HG02981 (cell line): Measurements from ENCODE around the gene LRMDA.

Experiments used
- ATAC-seq: cut with Tn5 transposase; IDR thresholded peaks from one replicate; pipeline ENCODE4 v1.9.1; 2021; ENCODE audit warnings: mild to moderate bottlenecking, moderate library complexity; ENCODE audit not compliant: unreplicated experiment

The LRMDA gene

DNA sequence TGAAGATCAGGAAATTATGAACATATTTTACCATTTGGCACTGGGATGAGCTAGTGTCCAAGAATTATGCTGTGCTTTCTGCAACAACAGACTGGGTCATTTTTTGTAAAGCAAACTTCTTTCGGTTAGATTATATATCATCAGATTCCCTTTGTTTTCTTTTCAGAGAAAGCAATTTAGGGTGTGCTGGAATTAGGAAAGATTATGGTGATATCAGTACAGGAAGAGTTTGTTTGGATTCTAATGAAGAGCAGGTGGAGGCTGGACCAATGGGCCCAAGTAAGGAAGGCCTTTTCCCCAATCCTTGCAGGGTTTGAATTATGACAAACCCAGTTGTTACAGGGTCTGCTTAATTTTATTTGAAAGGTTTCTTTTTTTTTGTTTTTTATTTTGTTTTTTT is 1113.4 kb downstream of the LRMDA start:
- ATAC-seq: no peak

DNA sequence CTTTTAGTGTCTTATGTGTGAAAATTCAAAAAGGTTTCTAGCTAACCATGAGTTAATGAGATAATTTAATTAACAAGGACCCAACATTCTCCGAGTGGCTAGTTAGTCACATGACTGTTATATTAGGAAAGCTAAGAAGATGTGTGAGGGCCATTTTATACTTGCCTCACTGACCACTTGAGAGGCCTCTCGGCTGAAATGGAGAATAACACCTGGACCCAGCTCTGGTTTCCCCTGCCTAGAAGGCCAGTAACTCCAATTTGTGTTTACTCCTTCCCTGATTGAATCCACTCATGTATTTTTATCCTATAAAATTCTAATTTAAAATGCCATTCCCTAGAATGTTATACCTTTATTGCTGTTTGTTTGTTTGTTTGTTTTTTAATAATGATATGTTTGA is 1115.0 kb downstream of the LRMDA start:
- ATAC-seq: no peak

GRCh38 chr10:76547352-76547972 is 1116.0 kb downstream of the LRMDA start:
- no peak for ATAC-seq

DNA sequence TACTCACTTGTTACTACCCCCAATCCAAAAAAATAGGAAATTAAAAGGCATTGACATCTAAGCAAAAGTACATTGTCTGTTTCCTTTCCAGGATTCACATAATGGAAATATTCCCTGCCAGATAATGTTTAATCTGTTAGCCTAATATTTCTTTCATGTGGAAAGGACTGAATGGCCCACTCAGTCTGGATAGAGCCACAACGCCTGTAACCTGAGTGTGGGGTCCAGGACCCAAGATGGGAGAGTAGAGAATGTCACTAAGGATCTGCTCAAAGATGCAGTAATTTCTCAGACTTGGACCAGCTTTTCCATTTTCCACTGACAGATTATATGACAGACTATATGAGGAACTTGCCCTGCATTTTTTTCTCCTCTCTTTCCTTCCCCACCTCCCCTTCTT is 1117.3 kb downstream of the LRMDA start:
- no peak for ATAC-seq

DNA sequence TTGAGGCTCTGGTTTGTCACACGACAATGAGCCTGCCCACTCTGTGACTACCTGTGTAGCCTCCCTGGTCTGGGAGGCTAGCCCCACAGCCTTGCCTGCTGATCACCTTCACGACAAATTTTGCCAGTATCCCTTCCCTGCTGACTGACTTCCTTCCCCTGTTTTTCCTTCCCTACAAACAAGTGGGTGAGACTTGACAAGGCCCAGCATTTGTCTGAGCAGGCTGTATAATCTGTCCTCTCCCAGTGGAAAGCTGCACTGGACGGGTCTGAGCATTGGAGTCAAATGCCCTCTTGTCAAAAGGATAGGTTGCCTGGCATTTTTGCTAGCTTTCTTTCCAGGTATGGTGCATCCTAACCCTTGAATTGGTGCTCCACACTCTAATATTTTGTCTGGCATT is 1117.7 kb downstream of the LRMDA start:
- no peak for ATAC-seq

DNA sequence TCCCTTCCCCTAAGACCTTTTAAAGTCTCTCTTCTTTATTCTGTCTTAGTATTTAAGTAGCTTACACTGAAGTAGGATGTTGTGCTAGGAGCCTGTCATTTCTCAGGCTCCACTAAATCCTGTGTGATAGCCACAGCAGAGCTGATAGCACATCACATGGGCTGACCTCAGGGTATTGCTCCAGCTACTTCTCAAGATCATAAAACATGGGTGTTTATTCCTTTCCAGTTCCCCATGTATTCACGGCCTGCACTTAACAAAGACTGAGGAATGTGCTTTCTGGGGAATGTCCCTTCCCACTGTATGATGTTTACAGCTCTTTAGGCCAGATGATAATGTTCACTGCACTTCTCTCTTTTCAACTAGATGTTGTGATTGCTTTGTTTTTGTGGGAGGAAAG is 1119.4 kb downstream of the LRMDA start:
- ATAC-seq: no peak

DNA sequence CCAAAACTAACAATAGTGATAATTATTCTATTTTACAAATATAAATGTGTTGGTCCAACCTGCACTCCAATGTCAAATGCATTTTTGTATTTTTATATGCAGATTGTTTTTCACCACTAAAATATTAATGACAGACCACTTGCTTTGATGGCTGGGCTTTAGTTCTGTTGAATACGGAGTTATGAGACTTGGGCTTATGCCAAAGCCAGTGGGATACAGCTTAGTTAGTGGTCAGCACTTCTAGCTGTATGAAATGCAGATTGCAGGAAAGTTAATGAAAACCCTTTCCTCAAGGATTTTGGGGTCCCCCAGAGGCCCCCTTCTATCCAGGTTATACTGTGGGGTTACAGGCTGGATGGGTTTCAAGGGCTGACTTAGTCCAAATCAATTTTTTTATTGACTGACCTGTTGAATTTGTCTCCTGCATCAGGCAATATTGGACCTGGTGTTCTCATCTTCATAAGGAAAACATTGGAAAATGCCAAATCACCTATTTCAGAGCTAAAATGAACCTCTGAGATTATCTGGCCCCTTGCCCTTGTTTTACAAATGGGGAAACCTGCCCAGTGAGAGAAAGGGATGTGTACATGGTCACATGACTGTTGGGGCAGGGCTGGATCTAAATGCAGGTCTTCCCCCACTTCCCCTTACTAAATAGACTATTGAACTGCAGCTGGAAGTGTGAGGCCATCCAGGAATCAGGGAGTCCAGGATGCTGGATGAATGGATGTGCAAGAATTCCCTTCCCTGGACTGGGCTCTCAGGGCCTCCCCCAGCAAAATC is 1120.9 kb downstream of the LRMDA start:
- ATAC-seq: no peak

- ATAC-seq: no peak
These were observed 1122.0 kb downstream of the LRMDA start for GRCh38 chr10:76553263-76554032.

GRCh38 chr10:76554033-76554408 is 1122.6 kb downstream of the LRMDA start:
- no peak for ATAC-seq

DNA sequence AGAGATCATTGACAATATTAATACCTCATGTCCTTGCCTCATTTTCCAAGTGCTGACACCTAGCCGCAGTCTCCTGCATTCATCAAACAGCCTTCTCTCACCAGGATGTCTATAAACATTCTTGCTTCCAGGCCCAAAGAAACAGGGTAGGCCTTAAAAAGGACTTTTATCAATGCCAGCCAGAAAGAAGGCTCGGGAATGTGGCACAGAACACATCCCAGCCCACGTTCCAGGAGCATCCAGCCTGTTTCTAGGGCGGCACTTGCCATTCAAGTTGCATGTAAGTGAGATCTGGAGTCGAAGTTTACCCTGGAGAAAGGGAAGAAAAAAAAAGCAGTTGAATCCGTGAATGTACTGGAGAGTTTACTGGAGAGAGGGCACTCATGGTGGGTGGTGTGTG is 1123.1 kb downstream of the LRMDA start:
- no peak for ATAC-seq

DNA sequence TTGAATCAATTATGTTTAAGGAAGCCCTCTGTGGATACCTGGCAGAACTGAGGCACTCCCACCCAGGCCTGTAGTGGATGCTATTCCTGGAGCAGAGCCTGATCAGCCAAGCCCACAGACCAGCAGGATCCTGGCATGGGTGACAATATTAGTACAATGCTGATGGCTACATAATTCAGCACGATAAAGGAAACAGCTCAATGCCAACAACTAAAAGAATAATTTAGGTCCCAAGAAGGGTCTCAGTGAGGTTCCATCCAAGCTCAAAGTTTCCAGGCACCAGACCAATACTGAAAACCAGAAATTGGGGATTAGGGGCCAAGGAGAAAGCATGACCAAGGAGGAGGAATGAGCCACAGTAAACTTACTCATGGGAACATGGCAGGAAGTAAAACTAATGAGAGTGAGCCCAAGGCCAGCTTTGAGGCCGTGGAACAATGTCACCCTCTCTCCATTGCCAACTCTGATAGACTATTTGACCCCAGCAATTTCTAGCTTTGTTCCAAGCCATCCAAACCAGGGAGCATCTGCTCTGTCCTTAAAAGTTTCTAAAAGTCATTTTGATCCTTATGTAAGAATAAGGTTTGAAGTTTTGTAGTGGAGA is 1123.7 kb downstream of the LRMDA start:
- ATAC-seq: no peak

DNA sequence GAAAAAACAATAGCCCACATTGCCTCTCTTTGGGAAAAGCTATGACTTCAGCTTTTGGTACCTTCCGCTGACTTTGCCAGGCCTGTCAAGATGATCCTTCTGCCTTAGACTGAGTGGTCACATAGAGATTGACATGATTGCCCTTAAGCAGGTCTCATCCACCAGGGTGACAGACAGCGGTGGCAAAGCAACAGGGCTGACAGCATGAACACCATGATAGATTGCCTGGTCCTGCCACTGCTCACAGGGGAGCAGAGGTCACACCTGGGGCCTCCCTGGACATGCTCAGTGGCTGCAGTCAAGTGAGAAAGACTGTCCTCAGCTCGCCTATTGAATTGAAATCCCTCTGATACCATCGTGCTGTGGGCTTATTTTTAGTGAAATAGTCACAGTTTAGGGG is 1125.9 kb downstream of the LRMDA start:
- no peak for ATAC-seq

DNA sequence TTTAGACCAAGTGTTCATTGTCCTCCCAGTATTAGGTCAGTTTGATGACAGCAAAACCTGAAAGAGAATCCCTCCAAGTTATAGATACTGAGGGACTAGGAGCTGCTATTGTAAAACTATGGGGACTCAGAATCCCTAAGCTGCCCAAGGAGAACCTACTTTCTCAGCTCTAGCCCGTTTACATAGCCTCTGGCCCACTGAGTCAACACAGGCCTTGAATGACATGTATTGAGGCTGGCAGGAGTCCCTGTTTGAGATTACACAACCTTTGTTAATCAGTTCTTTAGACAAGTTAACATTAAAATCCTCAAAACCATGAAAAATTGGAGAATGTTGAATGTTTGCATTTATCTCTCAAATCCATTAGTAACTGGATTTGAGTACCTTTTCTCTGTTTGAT is 1127.2 kb downstream of the LRMDA start:
- no peak for ATAC-seq

DNA sequence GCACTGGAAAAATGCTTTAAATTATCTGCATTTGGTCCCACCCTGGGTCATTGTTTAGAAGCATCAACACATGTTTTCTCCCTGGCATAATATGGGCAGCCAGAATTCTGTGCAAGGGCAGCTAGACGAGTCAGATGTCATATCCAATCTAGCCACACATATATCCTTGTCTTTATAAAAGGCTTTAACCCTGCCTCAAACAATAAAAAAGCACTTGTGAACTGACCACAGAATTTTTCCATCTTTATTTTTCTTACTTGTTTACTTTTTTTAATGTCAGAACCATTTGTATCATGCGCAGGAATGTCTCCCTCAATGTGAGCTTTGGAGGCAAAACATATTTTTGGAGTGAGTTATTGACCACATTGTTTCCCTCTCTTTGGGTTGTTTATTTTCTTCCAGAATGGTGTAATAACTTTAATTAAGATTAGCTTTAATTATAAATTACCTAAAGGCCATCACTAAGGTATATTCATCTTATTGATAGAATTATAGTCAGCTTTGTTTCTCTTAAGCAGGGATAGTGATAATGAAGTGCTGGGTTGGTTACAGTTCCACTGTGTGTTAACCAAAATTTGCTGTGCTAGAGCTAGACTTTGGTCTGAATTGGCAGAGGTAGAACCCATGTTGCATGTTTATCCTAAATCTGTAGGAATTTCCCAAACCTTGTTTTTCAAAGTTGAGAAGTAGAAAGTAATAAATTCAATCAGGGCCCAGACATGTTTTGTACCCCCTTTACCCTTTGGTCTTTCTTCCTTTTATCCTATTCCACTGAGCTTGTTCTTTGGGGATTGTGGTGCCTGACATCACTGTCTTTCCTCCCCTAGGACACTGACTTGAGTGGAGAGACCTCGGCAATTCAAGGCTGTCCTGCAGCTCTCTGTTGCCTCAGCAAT is 1127.8 kb downstream of the LRMDA start:
- ATAC-seq: no peak

DNA sequence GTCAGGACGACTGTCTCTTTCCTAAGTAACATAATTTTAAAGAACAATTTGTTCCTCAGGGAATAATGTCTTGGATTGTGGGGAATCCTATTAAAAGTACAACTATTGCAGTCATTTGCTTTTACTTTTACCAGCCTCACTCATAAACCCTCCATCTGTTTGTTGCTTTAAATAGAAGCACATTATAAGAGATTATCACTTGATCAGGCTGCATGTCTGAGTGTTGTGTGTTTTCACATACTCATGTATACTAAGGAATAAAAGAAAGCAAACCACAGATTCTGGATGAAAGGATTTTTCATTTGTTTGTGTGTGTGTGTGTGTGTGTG is 1128.4 kb downstream of the LRMDA start:
- ATAC-seq: no peak

DNA sequence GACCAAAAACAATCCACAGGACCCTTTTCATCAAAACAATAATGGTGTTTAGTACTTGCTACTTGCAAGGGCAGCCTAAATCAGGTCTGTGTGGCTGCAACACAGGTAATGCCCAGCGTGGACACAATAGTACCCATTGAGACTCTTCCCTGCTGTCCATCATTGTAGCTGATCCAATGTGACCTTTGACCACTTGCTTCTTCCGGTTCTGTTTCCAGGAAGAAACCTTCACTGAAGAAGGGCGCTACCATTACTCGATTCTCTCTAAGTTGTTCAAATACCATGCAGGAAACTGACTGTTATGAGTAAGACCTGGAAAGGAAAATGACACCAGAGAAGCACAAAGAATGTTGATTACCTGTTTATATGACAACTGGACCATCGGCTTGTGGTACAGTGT is 1128.9 kb downstream of the LRMDA start:
- ATAC-seq: no peak

GRCh38 chr10:76563286-76563685 is 1131.9 kb downstream of the LRMDA start:
- ATAC-seq: no peak

GRCh38 chr10:76572021-76572420 is 1140.6 kb downstream of the LRMDA start:
- no peak for ATAC-seq

DNA sequence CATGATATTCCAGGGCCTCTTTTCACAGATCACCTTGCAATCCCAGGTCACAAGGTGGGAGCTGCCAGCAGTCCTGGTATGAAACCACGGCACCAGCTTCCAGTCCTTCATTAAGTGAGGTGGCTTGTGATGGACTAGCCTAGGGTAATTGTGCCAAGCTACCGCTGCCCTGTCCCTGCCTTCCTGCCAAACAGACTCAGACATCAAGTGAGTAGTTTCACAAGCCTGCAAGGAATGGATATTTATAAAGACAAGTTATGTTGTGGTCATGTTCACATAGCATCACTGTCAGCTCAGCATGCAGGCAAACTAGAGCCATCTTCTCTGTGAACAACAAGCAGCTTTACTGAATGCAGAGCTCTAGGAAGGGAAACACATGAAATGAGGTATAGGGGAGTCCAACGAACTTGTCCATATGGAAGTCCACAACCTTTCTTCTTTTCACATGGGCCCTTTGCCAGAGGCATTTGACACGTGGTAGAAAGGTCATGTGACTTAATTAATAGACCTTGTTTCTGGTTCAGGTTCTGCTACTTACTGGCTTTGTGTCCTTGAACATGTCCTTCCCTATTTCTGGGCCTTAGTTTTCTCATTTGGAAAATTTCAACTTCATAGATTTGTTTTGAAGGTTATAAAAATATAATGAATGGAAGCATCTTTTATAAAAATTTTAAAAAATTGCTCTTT is 1145.0 kb downstream of the LRMDA start:
- ATAC-seq: no peak

DNA sequence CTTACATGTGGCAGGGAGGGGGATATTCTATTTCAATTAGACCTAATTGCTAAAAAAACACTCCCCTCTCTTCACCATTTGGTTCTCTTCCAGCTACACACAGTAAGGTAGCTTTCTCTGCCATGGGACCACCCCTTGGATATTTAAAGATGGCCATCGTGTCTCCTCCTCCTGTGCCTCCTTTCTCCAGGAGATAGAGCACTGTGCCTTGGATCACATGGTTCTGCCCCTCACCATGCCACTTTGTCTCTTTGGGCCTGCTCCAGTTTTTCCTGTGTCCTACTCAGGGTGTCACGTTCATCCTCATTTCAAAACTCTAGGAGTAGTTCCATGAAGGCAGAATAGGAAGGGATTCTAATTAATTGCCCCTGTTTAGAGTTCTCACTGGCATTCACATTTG is 1146.0 kb downstream of the LRMDA start:
- ATAC-seq: no peak
